ENCODE results near the gene POU3F2.

POU3F2 gene

GRCh38 chr6:98843271-98844243, 9.2 kb downstream of the POU3F2 start:
- DNase-seq (ENCODE audit: low read depth in 2 of 2) = no peak

DNA sequence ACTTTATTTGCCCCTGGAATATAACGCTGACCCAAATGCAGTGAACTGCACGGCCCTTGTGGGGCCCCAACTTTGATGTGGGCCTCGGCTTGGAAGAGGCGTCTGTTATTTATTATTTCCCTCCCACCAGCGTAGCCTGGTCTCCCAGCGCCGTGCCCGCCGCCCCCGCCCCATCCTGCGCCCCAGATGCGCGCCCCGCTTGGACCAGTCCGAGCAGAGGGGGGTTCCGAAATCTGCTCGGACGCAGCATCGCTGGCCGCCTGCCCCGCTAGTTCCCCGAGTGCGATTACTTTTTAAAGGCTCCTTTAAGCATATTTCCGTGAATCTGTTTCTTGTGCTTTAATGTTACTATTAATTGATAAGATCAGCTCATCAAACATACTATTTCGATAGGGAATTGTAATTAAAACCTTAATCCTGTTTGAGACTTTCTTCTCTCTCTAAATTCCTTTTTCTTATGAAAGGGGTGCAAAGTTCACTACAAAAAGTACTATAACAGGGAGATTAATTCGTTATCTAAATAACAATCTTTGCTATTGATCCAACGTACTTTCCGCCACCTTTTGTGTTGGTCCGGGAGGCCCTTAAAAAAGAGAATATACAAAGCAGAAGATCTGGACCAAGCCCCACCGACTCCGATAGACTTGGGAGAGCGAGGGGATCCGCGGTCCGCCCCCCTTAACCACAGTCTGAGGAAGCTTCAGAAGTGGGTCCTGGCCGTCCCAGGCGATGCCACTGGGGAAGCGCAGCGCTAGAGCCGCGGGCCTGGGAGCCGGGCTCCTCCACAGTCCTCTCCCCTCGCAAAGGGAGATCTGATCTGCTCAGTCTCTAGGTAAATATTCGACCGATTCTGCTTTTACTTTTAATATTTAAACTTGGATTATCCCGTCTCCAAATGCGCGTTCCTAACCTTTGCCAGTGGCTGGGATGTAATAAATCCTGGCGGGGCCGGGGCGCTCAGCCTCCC, 10.2 kb downstream of the POU3F2 start:
- DNase-seq (ENCODE audit: low read depth in 2 of 2) = no peak

DNA sequence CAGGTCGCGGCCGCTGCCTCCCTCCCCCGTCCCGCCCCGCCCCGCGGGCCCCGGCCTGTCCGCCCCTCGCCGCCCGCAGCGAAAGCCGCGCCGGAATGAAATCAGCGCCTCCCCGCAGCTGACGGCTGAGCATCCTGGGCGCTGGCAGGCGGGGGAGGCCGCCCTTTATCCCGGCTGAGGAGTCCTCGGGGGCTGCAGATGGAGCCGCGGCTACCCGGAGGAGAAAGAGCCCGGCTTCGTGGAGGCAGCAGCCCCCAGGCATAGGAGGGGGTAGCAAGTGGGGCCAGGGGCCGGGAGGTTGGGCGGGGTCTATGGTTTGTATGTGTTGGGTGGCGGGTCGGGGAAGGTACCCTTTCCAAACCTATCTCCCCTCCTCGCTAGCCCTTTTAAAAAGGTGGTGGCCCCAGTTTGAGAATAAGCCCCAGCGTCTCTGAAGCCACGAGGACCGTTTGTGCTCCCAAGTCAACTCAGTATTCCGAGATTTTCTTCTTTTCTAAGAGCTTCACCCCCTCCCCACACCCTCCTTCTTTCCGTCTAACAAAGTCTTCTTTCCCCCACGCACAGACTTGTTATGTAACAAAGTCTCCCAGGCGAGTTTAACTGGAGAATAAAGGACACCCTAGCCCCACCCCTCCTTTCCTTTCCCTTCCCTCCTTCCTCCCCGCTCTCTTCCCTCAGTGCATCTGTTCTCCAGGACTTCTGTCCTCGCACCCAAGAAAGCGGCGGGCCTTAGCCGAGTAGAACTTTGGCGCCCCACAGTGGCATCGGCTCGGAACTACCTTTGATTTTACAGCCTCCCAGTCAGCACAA, 11.0 kb downstream of the POU3F2 start:
- peak; percentile 46 to 60 for DNase-seq (ENCODE audit: low read depth in 2 of 2)

DNA sequence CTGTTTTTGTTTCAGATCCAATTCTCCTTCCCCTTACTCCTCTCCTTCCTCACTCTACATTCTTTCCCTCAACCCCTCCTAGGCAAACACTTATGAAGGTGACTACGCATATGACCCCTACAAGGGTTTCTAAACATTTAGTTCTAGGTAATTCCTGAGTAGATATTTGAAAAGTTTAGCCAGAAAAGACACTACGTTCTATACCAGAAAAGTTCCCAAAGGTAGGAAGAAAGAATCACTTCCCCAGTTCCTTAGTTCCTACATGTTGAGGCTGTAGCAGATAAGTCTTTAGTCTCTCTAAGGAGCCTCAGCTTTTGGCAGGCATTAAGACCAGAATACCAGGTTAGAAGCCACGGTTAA, 11.6 kb downstream of the POU3F2 start:
- no peak for DNase-seq (ENCODE audit: low read depth in 2 of 2)

GRCh38 chr6:98847416-98847778, 13.0 kb downstream of the POU3F2 start:
- DNase-seq (ENCODE audit: low read depth in 2 of 2) = no peak

GRCh38 chr6:98847779-98848538, 13.6 kb downstream of the POU3F2 start:
- no peak for DNase-seq (ENCODE audit: low read depth in 2 of 2)

DNA sequence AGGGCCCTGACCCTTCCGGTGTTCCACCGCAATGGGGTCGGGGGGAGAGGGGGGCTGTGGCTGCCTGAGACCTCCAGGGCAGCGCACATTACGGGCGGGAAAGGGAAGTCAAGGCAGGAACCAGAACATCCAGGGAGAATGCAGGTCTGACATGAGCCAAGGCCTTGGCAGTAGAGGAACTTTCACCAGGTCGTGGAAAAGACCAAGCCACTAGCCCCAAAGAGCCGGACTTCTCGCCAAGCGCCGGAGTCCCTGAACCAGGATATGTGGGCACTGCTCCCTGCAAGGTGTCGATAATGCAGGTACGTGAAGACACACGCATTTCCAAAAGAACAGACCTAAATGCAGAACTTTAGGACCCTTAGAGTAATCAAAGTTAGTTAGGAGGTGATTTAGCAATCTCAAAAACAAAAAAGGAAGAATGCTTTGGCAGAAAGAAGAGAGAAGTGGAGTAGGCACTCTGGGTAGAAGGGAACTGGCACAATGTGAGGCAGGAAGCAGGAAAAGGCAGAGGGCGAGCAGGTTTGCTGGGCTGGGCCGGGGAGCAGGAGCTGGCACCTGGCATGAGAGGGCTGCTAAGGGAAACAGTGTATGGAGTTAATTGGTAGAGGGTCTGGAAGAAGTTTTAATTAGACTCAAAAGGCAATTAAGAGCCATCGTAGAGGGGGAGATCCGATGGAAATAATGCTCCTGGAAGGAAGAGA, 14.3 kb downstream of the POU3F2 start:
- no peak for DNase-seq (ENCODE audit: low read depth in 2 of 2)

- no peak for DNase-seq (ENCODE audit: low read depth in 2 of 2)
These were observed 30.1 kb downstream of the POU3F2 start for GRCh38 chr6:98864497-98864896.

DNA sequence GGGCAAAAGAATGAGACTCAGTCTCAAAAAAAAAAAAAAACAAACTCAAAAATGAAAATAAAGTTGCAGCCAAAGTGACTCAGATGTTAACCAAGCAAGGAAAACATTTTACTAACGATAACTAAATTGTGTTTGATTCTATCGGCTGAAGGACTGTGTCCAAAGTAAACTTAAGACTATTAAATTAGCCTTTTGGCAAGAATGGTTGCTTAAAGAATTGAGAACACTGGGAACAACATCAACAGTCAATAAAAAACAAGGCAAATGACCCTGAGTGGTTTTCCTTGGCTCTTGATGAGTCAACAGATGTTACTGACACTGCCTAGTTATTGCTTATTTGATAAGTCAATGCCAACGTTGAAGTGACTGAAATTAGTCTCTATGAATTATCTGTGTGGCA, 36.7 kb downstream of the POU3F2 start:
- DNase-seq (ENCODE audit: low read depth in 2 of 2) = no peak

DNA sequence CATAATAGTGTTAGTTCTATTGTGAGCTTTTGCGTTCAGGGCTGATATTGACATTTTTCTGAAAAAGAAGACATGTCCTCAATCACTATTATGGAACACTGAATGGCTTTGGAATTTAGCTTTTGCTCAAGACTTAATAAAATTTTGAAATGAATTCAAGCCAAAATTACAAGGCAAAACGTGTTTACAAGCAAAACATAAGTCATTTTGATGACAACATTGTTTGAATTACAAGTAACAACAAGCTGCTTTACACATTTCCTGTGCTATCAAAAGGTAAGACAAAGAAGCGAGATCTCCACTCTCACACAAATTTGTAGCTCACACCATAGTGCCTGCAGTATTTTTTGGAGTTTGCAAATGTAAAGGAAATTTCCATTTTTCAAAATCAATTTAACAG, 37.4 kb downstream of the POU3F2 start:
- no peak for DNase-seq (ENCODE audit: low read depth in 2 of 2)

DNA sequence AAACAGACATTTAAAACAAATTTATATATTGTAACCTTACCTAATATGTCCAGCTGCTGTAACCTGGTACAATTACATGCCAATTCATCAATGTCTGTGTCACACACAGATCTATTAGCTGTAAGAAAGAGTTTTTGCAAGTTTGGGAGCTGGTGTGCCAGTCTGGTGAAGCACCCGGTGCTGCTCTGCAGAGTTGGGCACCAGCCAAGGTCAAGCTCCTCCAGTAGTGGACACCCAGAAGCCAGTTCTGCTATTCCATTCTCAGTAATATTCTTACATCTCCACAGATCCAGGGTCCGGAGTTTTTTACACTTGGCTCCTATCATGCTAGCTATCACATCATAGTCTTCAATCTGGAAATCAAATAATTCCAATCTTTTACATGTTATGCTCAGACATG, 41.0 kb downstream of the POU3F2 start:
- no peak for DNase-seq (ENCODE audit: low read depth in 2 of 2)

DNA sequence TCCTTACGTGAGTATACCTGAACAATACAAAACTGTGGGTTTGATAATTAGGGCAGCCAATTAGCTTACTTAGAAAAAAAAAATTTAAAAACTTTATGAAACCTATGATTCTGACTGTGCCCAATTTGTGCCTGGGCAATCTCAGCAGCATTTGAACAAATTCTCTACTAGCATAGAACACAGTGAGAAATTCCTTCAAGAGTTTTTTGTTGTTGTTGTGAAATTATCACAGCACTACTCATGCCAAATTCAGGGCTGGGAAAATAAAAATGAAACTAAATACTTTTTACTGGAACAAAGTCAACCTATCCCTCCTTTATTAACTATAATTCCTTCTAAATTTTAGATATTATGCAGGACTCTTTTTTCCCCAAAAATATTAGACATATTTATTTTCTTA, 42.9 kb downstream of the POU3F2 start:
- no peak for DNase-seq (ENCODE audit: low read depth in 2 of 2)

DNA sequence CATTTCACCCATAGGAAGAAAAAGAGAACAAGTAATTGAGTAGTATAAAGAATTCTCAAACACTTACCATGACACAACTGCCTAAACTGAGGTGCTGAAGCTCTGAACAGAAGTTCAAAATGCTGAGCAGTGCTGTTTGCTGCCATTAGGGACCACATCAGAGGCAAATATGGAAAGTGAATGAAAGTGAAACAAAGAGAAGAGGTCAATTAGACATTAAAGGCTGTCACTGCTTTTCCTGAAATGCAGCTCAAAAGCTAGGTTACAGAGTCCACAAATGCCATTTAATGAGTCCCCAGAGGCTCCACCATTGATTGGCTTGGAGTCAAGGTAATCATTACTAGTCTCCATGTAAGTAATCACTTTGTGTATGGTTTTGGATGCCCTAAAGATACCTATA, 46.1 kb downstream of the POU3F2 start:
- no peak for DNase-seq (ENCODE audit: low read depth in 2 of 2)

DNA sequence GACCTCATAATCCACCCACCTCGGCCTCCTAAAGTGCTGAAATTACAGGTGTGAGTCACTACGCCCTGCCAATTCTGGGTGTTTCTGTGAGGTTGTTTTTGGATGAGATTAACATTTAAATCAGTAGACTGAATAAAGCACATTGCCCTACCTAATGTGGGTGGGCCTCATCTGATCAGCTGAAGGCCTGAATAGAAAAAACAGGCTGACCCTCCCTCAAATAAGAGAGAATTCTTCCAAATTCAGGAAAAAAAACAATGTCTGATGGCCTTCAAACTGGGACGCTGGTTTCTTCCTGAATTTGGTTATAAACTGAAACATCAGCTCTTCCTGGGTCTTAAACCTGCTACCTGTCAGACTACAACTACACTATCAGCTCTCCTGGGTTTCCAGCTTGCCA, 51.0 kb downstream of the POU3F2 start:
- DNase-seq (ENCODE audit: low read depth in 2 of 2) = no peak

DNA sequence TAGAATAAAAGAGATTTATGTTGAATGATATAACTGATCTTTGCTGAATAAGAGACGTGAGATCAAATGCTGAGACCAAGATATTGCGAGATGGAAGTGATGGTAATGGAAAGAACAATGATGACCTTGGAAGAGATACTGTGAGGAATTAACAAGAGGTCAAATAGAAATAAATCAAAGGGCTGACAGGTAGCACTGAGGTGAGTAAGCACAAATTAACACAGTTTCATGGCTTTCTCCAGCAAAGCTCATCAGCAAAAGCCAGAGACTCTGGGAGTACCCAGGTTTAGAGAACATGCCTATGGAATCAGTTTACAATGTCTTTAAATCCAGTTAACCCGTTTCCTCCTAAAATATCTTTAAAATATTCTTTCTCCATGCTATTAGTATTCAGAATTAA, 53.3 kb downstream of the POU3F2 start:
- no peak for DNase-seq (ENCODE audit: low read depth in 2 of 2)

All from stimulated activated CD4-positive, alpha-beta T cell treated with anti-CD3 and anti-CD28 coated beads, Interleukin-12 subunit alpha, Interleukin-12 subunit beta, amount 100 ng/mL, for 24 hours (primary cell).